ENCODE data around the gene OPCML.

The OPCML gene

DNA sequence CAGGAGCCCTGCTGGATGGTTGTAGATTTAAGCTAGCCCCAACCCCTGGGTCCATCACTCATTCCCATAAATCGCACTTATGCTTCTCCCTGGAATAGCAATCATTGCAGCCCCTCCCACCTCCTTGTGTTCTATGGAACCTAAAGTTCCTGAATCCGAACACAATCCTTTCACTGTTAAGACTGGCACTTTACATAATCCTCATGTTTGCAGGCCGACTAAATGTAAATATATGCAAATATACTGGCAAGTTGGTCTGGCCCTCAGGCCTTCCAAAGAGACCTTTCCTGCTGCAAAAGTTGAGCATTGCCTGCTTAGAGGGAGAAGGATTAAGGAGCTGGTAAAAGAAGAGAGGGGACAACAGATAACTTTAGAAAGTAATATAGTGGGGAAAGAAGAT lies 892.9 kb downstream of the OPCML start:
- Mint-ChIP-seq H3K27ac (no peak overlapping the region), H3K36me3 (ENCODE audit: low read depth) (no peaks in the 10 kb centered on the region), H3K27me3 (no peaks in the 10 kb centered on the region), H3K4me3 (no peak overlapping the region), H3K9me3 (no peaks in the 10 kb centered on the region), H3K4me1 (ENCODE audit: low read depth) (peaks cover 5% of the 10 kb centered on the region)
- no peak for DNase-seq

DNA sequence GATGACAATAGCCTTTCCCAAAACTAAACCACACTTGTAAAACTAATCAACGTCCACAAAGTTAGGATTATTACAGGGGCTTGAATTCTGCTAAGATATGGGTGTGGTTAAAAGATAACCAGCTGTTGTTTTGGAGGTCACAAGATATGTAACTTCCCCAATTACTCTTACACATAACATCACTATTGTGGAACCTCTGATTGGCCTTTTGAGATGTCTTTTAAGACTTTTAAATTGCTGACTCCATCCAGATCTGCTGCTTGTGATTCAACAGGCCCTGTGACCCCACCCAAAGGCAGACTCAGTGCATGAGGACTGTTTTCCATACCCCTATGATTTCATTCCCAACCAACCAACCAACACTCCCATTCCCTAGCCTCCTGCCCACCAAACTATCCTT lies 893.9 kb downstream of the OPCML start:
- H3K4me1 Mint-ChIP-seq (ENCODE audit: low read depth), result peaks cover 5% of the 10 kb centered on the region
- no peak overlapping the region for H3K4me3 Mint-ChIP-seq
- no peak overlapping the region for H3K27ac Mint-ChIP-seq
- DNase-seq, result no peak
- no peaks in the 10 kb centered on the region for H3K36me3 Mint-ChIP-seq (ENCODE audit: low read depth)
- no peaks in the 10 kb centered on the region for H3K9me3 Mint-ChIP-seq
- H3K27me3 Mint-ChIP-seq, result no peaks in the 10 kb centered on the region

DNA sequence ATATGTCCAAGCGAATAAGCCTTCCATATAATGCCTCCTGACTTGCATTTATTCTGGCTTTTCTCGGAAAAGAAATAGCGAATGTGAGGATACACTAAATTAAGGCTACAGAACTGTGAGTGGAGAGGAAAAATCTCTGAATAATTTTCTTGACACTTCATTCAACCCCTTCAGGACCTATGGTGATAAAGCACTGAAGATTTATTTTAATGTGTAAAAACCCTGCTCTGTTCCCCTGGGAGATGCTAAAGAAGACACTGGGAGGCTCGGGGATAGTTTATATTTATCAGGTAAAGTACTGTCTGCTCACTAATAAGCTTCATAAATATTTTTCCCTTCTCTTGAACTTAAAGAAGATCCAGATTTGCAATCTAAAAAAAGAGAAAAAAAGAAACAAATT lies 895.8 kb downstream of the OPCML start:
- Mint-ChIP-seq H3K4me1 (ENCODE audit: low read depth) (peaks cover 5% of the 10 kb centered on the region), H3K4me3 (no peak overlapping the region), H3K27me3 (no peaks in the 10 kb centered on the region), H3K36me3 (ENCODE audit: low read depth) (no peaks in the 10 kb centered on the region), H3K27ac (no peak overlapping the region), H3K9me3 (no peaks in the 10 kb centered on the region)
- no peak for DNase-seq

DNA sequence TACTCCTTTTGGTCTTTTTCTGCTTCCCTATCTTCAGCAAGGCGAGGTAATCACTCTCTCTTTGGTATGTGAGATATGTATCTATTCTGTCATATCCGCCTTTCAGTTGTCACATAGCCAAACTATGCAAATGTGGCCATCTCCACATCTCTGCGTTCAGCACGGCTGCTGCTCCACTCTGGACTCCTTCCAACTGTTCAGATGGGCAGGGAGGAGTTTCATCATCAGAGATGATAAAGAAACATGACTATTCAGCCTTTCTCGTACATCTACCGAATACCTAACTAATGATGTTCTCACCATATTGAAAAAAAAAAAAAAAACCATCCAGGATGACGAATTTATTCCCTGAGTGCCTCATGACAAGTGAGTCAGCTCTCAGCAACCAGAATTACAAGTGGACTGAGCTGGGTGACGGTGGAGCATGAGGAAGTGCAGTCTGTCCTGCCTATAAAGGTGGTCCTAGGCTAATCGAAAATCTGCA lies 899.6 kb downstream of the OPCML start:
- H3K4me3 Mint-ChIP-seq, result no peak overlapping the region
- no peaks in the 10 kb centered on the region for H3K9me3 Mint-ChIP-seq
- no peaks in the 10 kb centered on the region for H3K4me1 Mint-ChIP-seq (ENCODE audit: low read depth)
- no peaks in the 10 kb centered on the region for H3K27me3 Mint-ChIP-seq
- no peak for DNase-seq
- no peak overlapping the region for H3K27ac Mint-ChIP-seq
- H3K36me3 Mint-ChIP-seq (ENCODE audit: low read depth), result no peaks in the 10 kb centered on the region

DNA sequence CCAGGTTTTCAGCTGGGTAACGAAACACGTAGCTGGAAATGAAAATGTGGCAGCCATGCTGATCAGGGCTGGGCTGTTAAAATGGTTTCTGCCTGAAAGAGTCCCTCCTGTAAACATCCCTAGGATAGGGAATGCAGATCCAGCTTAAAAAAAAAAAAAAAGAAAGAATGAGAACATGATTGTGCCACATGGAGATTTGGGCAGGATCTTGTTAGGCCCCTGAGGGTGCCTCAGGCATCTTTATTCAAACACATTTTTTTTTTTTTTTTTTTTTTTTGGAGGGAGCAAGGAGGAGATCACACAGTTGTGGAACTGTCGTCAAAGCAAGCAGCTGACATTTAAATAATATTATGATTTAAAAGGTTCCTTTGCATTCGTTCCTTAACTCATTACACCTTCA lies 900.3 kb downstream of the OPCML start:
- H3K4me3 Mint-ChIP-seq, result no peak overlapping the region
- H3K9me3 Mint-ChIP-seq, result no peaks in the 10 kb centered on the region
- no peak for DNase-seq
- H3K4me1 Mint-ChIP-seq (ENCODE audit: low read depth), result no peaks in the 10 kb centered on the region
- H3K27ac Mint-ChIP-seq, result no peak overlapping the region
- H3K27me3 Mint-ChIP-seq, result no peaks in the 10 kb centered on the region
- H3K36me3 Mint-ChIP-seq (ENCODE audit: low read depth), result no peaks in the 10 kb centered on the region

DNA sequence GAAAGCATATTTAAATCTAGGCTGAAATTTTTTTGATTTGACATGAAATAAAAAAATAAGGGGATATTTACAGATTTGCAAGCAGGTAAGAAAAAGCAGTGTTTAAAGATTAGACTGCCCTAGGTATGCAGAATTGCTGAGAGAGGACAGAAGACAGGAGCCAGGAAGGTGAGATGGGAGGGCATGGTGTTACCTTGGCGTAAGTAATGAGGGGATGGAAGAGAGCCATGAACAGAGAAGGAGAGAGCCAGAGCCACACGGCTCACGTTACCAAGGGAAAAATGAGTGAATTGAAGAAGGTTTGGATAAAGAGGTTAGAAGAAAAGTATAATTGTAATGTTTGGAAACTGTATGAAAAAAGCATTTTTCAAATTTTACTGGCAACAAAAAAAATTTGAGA lies 904.3 kb downstream of the OPCML start:
- no peak for DNase-seq
- Mint-ChIP-seq H3K36me3 (ENCODE audit: low read depth) (no peaks in the 10 kb centered on the region), H3K27ac (no peak overlapping the region), H3K4me3 (no peak overlapping the region), H3K9me3 (peaks cover 3% of the 10 kb centered on the region), H3K4me1 (ENCODE audit: low read depth) (no peaks in the 10 kb centered on the region), H3K27me3 (no peaks in the 10 kb centered on the region)

DNA sequence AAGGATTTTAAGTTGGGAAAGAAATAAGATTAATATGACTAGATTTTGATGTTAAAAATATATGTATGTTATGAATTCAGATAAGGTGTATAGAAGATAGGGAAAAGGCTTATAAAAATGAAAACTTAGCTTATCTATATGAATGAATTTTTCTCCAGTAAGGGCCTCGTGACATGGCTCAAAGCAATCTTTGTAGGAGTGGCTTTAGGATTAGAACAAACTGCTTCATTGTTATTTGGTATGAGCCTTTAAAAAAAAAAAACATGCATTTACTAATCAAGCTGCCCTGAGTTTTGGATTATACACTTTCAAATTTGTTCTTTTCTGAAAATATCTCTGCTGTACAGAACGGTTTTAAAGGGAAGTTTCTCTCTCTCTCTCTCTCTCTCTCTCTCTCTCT lies 905.9 kb downstream of the OPCML start:
- H3K27ac Mint-ChIP-seq, result no peak overlapping the region
- H3K4me1 Mint-ChIP-seq (ENCODE audit: low read depth), result no peaks in the 10 kb centered on the region
- H3K36me3 Mint-ChIP-seq (ENCODE audit: low read depth), result no peaks in the 10 kb centered on the region
- peaks cover 3% of the 10 kb centered on the region for H3K9me3 Mint-ChIP-seq
- no peak for DNase-seq
- no peak overlapping the region for H3K4me3 Mint-ChIP-seq
- no peaks in the 10 kb centered on the region for H3K27me3 Mint-ChIP-seq

DNA sequence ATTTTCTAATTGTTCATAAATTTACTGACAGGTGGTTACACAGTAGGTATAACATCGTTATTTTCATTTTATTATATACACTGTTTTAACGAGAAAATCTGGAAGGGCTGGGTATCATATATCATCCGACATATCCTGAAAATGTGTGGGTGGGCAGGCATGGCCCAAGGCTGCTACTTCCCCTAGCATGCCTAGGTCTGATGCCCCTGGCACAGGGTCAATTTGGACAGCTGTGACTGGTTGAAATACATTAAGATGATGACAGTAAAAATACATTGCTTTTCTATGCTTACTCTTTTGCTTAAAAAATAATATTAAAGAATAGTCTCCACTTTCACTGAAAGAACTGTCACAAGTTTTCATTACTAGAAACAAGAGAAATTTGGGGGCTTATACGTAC lies 908.8 kb downstream of the OPCML start:
- Mint-ChIP-seq H3K36me3 (ENCODE audit: low read depth) (no peaks in the 10 kb centered on the region), H3K4me3 (no peak overlapping the region), H3K27me3 (no peaks in the 10 kb centered on the region), H3K9me3 (peaks cover 3% of the 10 kb centered on the region), H3K27ac (no peak overlapping the region), H3K4me1 (ENCODE audit: low read depth) (no peaks in the 10 kb centered on the region)
- DNase-seq, result no peak

DNA sequence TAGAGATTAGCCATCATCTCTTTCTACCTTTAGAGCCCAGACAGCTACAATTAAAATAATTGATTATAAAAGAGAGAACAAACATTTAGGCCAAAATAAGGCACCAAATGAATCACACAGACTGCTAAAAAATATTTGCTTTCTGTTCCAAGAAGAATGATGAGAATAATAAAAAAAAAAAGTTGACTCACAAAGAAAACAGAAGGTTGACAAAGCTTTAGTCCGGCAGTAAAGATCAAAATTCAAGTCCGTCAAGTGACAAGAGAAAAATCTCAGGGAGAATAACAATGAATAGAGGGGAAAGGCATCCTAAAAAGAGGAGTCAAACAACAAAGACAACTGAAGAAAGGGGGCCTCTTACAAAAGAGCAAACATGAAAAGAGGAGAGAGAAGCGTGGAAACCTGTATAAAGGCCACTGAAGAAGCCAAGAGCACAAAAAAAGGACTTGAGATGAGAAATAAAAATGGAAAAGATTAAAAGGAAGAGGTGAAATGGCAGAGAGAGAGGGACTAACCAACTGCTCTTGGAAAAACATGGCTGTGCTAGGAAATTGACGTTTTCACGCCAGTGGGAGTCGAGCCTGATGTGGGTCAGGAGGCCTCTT lies 910.2 kb downstream of the OPCML start:
- H3K9me3 Mint-ChIP-seq, result peaks cover 3% of the 10 kb centered on the region
- DNase-seq, result no peak
- no peaks in the 10 kb centered on the region for H3K4me1 Mint-ChIP-seq (ENCODE audit: low read depth)
- H3K36me3 Mint-ChIP-seq (ENCODE audit: low read depth), result no peaks in the 10 kb centered on the region
- H3K27me3 Mint-ChIP-seq, result no peaks in the 10 kb centered on the region
- H3K4me3 Mint-ChIP-seq, result no peak overlapping the region
- no peak overlapping the region for H3K27ac Mint-ChIP-seq

DNA sequence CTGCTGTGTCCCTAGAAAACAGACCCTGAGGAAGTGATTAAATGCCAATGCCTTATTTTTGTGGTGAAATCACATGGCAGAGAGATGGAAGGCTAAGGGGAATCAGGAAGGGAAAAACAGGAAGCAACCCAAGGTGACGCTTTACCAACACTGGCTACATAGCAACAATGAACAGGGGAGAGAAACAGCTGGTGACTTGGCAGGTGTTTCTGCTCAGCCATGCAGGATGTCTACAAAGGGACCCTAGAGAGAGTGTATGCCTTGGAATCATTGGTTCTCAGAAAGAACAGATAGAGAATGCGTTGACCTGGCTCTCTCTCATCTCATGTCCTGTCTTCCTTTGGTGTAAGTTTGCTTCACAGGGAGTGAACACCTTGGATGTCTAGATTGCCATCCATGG lies 911.9 kb downstream of the OPCML start:
- H3K36me3 Mint-ChIP-seq (ENCODE audit: low read depth), result no peaks in the 10 kb centered on the region
- H3K27me3 Mint-ChIP-seq, result no peaks in the 10 kb centered on the region
- peaks cover 3% of the 10 kb centered on the region for H3K9me3 Mint-ChIP-seq
- H3K4me1 Mint-ChIP-seq (ENCODE audit: low read depth), result no peaks in the 10 kb centered on the region
- no peak overlapping the region for H3K4me3 Mint-ChIP-seq
- DNase-seq, result no peak
- H3K27ac Mint-ChIP-seq, result no peak overlapping the region

DNA sequence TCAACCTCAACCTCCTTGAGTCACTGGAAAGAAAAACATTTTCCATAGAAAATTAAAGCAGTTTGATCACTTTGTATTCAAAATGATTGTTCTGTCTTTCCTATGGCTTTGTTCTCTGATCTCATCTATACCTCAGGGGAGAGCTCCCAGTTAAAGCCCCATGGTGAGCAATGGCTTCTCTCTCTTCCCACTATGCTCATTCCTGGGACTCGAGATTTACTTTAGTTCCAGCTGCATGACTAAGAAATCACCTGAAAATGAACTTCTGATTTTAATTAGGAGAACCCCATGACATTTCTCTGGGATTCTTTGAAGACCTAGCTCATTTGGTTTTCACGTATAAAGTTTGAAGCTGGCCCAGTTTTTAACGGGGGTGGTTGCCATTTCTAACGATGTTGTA lies 921.5 kb downstream of the OPCML start:
- H3K36me3 Mint-ChIP-seq (ENCODE audit: low read depth), result no peaks in the 10 kb centered on the region
- H3K4me1 Mint-ChIP-seq (ENCODE audit: low read depth), result no peaks in the 10 kb centered on the region
- no peaks in the 10 kb centered on the region for H3K9me3 Mint-ChIP-seq
- no peaks in the 10 kb centered on the region for H3K27me3 Mint-ChIP-seq
- no peak for DNase-seq
- no peak overlapping the region for H3K27ac Mint-ChIP-seq
- H3K4me3 Mint-ChIP-seq, result no peak overlapping the region

DNA sequence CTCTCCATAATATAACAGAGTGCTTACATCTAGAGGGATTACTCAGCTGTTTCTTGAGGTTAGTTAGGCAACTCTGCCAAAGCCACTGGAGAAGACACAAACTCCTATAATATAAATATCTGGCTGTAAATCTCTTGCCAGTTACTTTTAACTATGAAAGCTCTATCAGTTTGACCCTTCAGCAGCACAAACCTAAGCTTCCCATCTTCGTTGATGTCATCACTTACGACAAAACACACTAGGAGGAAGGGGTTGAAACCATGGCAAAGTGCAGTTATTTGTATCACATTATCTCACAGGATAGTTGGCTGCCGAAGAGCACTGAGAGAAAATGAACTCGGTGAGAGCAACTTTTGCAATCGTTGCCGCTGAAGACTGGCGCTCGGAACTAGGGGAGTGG lies 922.1 kb downstream of the OPCML start:
- Mint-ChIP-seq H3K4me3 (no peak overlapping the region), H3K9me3 (no peaks in the 10 kb centered on the region), H3K27ac (no peak overlapping the region), H3K27me3 (no peaks in the 10 kb centered on the region), H3K4me1 (ENCODE audit: low read depth) (no peaks in the 10 kb centered on the region), H3K36me3 (ENCODE audit: low read depth) (no peaks in the 10 kb centered on the region)
- no peak for DNase-seq

DNA sequence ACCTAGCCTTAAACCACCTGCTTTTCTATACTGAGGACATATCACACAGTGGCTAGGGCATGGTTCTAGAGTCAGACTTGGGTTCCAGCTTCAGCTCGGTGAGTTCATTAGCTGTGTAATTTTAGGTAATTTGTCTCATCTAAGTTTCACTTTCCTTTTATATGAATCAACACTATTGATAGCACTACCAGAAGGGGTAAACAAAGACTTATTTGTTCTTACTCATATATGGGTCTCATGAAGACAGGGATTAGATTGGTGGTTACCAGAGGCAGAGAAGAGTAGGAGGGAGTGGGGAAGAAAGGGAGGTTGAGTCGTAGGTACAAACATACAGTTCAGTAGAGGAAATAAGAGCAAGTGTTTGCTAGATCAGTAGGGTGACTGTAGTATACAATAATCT lies 924.7 kb downstream of the OPCML start:
- Mint-ChIP-seq H3K4me3 (no peak overlapping the region), H3K9me3 (no peaks in the 10 kb centered on the region), H3K27me3 (no peaks in the 10 kb centered on the region), H3K4me1 (ENCODE audit: low read depth) (no peaks in the 10 kb centered on the region), H3K27ac (no peak overlapping the region), H3K36me3 (ENCODE audit: low read depth) (no peaks in the 10 kb centered on the region)
- DNase-seq, result no peak

DNA sequence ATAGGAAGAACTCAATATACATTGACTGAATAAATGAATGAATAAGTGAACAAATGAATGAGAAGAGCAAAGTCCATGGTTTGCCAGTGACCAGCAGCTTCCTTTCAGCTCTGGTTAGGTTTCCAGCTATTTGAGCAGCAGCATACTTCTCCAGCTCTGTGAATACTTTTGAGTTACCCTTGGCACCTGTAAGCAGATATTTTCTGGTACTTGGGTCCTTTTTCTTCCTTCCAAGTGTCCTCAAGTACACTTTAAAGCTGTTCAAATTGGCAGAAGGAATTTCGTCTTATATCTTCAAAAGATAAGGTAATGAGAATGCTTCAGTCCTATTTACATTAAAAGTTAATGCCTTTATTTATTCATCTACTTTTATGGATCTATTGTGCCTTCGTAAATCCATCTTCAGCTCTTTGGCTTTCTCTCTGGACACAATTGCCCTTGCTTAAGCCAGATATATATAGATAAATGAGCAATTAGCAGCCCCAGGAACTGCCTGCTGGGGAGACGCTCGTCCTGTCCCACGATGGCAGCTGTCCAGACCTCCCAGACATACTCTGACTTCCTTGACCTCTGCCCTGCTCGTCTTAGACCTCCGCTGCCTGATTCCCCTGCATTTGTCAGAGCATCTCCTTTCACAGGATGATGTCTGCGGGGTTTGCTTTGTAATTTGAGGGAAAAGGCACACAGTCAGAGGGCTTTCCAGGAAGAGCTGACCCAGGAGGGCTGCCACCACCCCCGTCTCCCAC lies 926.3 kb downstream of the OPCML start:
- Mint-ChIP-seq H3K36me3 (ENCODE audit: low read depth) (no peaks in the 10 kb centered on the region), H3K27ac (no peak overlapping the region), H3K9me3 (no peaks in the 10 kb centered on the region), H3K4me3 (no peak overlapping the region), H3K4me1 (ENCODE audit: low read depth) (no peaks in the 10 kb centered on the region), H3K27me3 (no peaks in the 10 kb centered on the region)
- no peak for DNase-seq

DNA sequence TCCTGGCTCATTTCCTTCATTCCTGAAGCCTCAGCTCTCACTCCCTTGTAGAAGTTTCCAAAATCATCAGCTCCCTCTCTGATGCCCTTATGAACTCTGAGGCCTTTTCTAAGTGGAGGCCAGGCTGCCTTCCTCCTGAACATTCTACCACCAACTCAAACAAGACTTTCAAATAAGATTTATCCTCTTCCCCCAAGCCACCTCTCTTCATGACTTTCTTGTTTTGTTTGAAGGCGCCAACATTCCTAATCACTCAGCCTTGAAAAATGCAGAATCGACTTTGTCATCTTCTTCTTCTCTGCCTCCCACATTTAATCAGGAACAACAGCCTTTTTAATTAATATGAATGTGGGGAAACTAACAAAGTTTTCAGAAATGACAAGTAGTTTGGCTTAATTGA lies 927.9 kb downstream of the OPCML start:
- no peaks in the 10 kb centered on the region for H3K27me3 Mint-ChIP-seq
- no peaks in the 10 kb centered on the region for H3K4me1 Mint-ChIP-seq (ENCODE audit: low read depth)

More for the DNA sequence above, 927.9 kb downstream of the OPCML start:
- DNase-seq, result no peak
- no peak overlapping the region for H3K4me3 Mint-ChIP-seq
- no peaks in the 10 kb centered on the region for H3K36me3 Mint-ChIP-seq (ENCODE audit: low read depth)
- H3K27ac Mint-ChIP-seq, result no peak overlapping the region
- no peaks in the 10 kb centered on the region for H3K9me3 Mint-ChIP-seq

Data from activated T-cell treated with anti-CD3 and anti-CD28 coated beads, Interleukin-2, amount 50 U/mL, for 24 hours (primary cell).